Right lobe of liver (tissue), 6 donors: Measurements from ENCODE around the gene CNTRL. TPM values are rescaled to one million over a fixed set of nuclear protein-coding genes. Genes with fewer than 3 reads are reported as not detected.
A peak's percentile ranks its signal among the peaks of the same experiment; 100 is the strongest.

Experiments
- ATAC-seq, 4 donors: fragments of 200-7000 bp; cut with Tn5 transposase; one replicate each; pipeline ENCODE4 v1.9.1; 2020; ENCODE audit warnings: mild to moderate bottlenecking in 4 of 4, moderate library complexity in 4 of 4
- DNase-seq, 3 donors: peaks; one replicate each; pipeline ENCODE4 v3.0.0-alpha.2; 2020
- H3K27ac ChIP-seq, 3 donors: fragments of 200-600 bp; one replicate each; pipeline ENCODE4 v1.8.0; 2022
- H3K27me3 ChIP-seq, 2 donors: fragments of 200-600 bp; one replicate each; pipeline ENCODE4 v1.8.0; 2022
- H3K36me3 ChIP-seq, 4 donors: fragments of 200-600 bp; sonication (generic) in 1 of 4; one replicate each; pipeline versions ENCODE4 v1.5.1 to v1.8.0; 2017 to 2022; ENCODE audit warnings: control low read depth in 1 of 4
- H3K4me1 ChIP-seq, 4 donors: fragments of 200-600 bp; sonication (generic) in 1 of 4; one replicate each; pipeline versions ENCODE4 v1.5.1 to v1.8.0; 2017 to 2022; ENCODE audit warnings: control low read depth in 1 of 4
- H3K4me3 ChIP-seq, 3 donors: fragments of 200-600 bp; one replicate each; pipeline ENCODE4 v1.8.0; 2022
- H3K9me3 ChIP-seq, 4 donors: fragments of 200-600 bp; sonication (generic) in 1 of 4; one replicate each; pipeline versions ENCODE4 v1.5.1 to v1.8.0; 2017 to 2022; ENCODE audit warnings: control low read depth in 1 of 4
- CTCF ChIP-seq, 4 donors: fragments of 200-600 bp in 3 of 4; fragments of 450-650 bp in 1 of 4; IDR thresholded peaks; one replicate each; pipeline versions ENCODE4 v1.5.1 to v1.8.0; 2016 to 2022; ENCODE audit warnings: antibody characterized with exemption in 4 of 4, mild to moderate bottlenecking in 2 of 4
- POLR2A ChIP-seq: fragments of 450-650 bp; IDR thresholded peaks from one replicate; pipeline ENCODE4 v1.6.1; 2017; ENCODE audit warnings: antibody characterized with exemption, mild to moderate bottlenecking
- WGBS: methylation state at CpG from one replicate; pipeline ENCODE4 v1.1.6; 2018; ENCODE audit warnings: low coverage, low lambda C conversion rate; ENCODE audit not compliant: insufficient coverage; ENCODE audit errors: missing lambda C conversion rate; 5-methylcytosine and 5-hydroxymethylcytosine counted together
- intact Hi-C, 2 donors: fragments of 100-400 bp; cut with DNase I; formaldehyde crosslinking; loops; one replicate each; pipeline versions ENCODE4 v1.11.2 to v1.14.1; 2022
- total RNA-seq, 6 experiments: library from RNA; depleted of rRNA in 2 of 6; stranded (reverse); fragments of >200 nt in 2 of 6; fragmentation: NEBNext Ultra II Directional in 3 of 6; extraction: Animal tissue kit (Norgen Biotek cat#: 25700) in 3 of 6; gene quantifications; one replicate each; pipeline versions ENCODE4 v1.1.0 to v1.2.4, GENCODE V29; 2016 to 2023
- donor health status: DM: no; HTN: yes; CAD: no.
- donor health status: DM: no; HTN: no; CAD: no.
- donor health status: DM: no; HTN: no; CAD: no.
- donor health status: DM: no; HTN: yes; CAD: no.
- donor health status: DM: no; HTN: yes; CAD: no.

CNTRL gene
- total RNA-seq, 6 experiments from 2014 or later: 2.8 to 5.6 (median 4.2) TPM

- no peaks in the 10 kb centered on the region for H3K27me3 ChIP-seq
- no peaks in the 10 kb centered on the region for H3K36me3 ChIP-seq
- peaks cover 0 to 18% (median 3%) of the 10 kb centered on the region in 4 donors for H3K4me1 ChIP-seq
- no peak for TF ChIP-seq POLR2A
- no peak for TF ChIP-seq CTCF (IDR thresholded peaks at IDR 0.05)
- peaks cover 0 to 6% (median 3%) of the 10 kb centered on the region in 4 donors for H3K9me3 ChIP-seq
- no peak overlapping the region for H3K4me3 ChIP-seq
- ATAC-seq: no peak
- no peak for DNase-seq
- intact Hi-C loops: no loop called here
- 100% methylated on average over 1 of the region's 1 CpG for WGBS
- H3K27ac ChIP-seq: no peak overlapping the region
These were observed 5.4 kb upstream of the CNTRL start for GRCh38 chr9:121069396-121069795.

- peak overlapping the region; percentile 42 to 53 (median 46) for H3K4me3 ChIP-seq
- peak overlapping the region in 2 of 3 donors; percentile 20 to 55 for H3K27ac ChIP-seq
- H3K4me1 ChIP-seq: peaks cover 0 to 23% (median 4%) of the 10 kb centered on the region in 4 donors
- WGBS: 94% methylated on average over 2 of the region's 2 CpGs
- no peaks in the 10 kb centered on the region for H3K27me3 ChIP-seq
- H3K36me3 ChIP-seq: no peaks in the 10 kb centered on the region
- ATAC-seq (no peak), DNase-seq (no peak)
- TF ChIP-seq CTCF (IDR thresholded peaks at IDR 0.05): no peak
- no peak for TF ChIP-seq POLR2A
- H3K9me3 ChIP-seq: peaks cover 0 to 6% (median 3%) of the 10 kb centered on the region in 4 donors
- intact Hi-C loops: no loop called here
These were observed 3.4 kb upstream of the CNTRL start for GRCh38 chr9:121071370-121071755.

GRCh38 chr9:121071756-121072421 is 2.9 kb upstream of the CNTRL start:
- H3K27ac ChIP-seq: peak overlapping the region; percentile 2 to 55 (median 20)
- intact Hi-C loops: no loop called here
- WGBS: 23% methylated on average over 16 of the region's 16 CpGs
- TF ChIP-seq POLR2A (no peak), CTCF (IDR thresholded peaks at IDR 0.05) (peak in 3 of 4 donors; percentile 32 to 42 (median 36))
- H3K4me1 ChIP-seq: peaks cover 0 to 23% (median 4%) of the 10 kb centered on the region in 4 donors
- ATAC-seq (peak in 3 of 4 donors; percentile 8 to 20 (median 14)), DNase-seq (no peak)
- no peaks in the 10 kb centered on the region for H3K27me3 ChIP-seq
- peak overlapping the region; percentile 42 to 53 (median 46) for H3K4me3 ChIP-seq
- H3K9me3 ChIP-seq: peaks cover 0 to 6% (median 3%) of the 10 kb centered on the region in 4 donors
- no peaks in the 10 kb centered on the region for H3K36me3 ChIP-seq

- no peak overlapping the region for H3K4me3 ChIP-seq
- H3K36me3 ChIP-seq: no peaks in the 10 kb centered on the region
- H3K9me3 ChIP-seq: peaks cover 0 to 5% (median 2%) of the 10 kb centered on the region in 4 donors
- H3K4me1 ChIP-seq: peaks cover 0 to 23% (median 4%) of the 10 kb centered on the region in 4 donors
- WGBS: 28% methylated on average over 4 of the region's 4 CpGs
- ATAC-seq (peak in 1 of 4 donors; percentile 1), DNase-seq (no peak)
- H3K27ac ChIP-seq: no peak overlapping the region
- TF ChIP-seq CTCF (IDR thresholded peaks at IDR 0.05) (no peak), POLR2A (no peak)
- intact Hi-C loops: no loop called here
- no peaks in the 10 kb centered on the region for H3K27me3 ChIP-seq
These were observed 1.7 kb upstream of the CNTRL start for GRCh38 chr9:121073038-121073437.
